NT2/D1 (cell line): ENCODE data around the gene SYNGR1.

Experiments
- DNase-seq: peaks from one replicate; pipeline ENCODE4 v3.0.0-alpha.2; 2011; ENCODE audit warnings: low read depth, low spot score
- H3K27me3 ChIP-seq: 2 replicates; pipeline ENCODE4 v1.6.0; 2011; ENCODE audit warnings: mild to moderate bottlenecking; ENCODE audit not compliant: insufficient read length, insufficient read depth
- H3K36me3 ChIP-seq: 2 replicates; pipeline ENCODE4 v1.6.1; 2011; ENCODE audit warnings: mild to moderate bottlenecking, low read length, mixed read lengths; ENCODE audit not compliant: insufficient read depth, insufficient read length
- H3K4me1 ChIP-seq: 2 replicates; pipeline ENCODE4 v1.5.1; 2011; ENCODE audit not compliant: insufficient read depth, insufficient read length
- H3K4me3 ChIP-seq: 2 replicates; pipeline ENCODE4 v1.5.1; 2011; ENCODE audit warnings: low read depth; ENCODE audit not compliant: insufficient read length
- H3K9ac ChIP-seq: 2 replicates; pipeline ENCODE4 v1.6.0; 2011; ENCODE audit warnings: low read depth; ENCODE audit not compliant: insufficient read length
- H3K9me3 ChIP-seq: 2 replicates; pipeline ENCODE4 v1.5.1; 2011; ENCODE audit warnings: mild to moderate bottlenecking, low read length; ENCODE audit not compliant: insufficient read depth
- SUZ12 ChIP-seq: IDR thresholded peaks from 2 replicates; pipeline ENCODE4 v1.6.1; 2011; ENCODE audit not compliant: insufficient read length, insufficient read depth; ENCODE audit errors: extremely low read depth
- YY1 ChIP-seq: IDR thresholded peaks from 2 replicates; pipeline ENCODE4 v1.6.1; 2011; ENCODE audit not compliant: insufficient read length, insufficient read depth
- ZNF274 ChIP-seq: IDR thresholded peaks from 2 replicates; pipeline ENCODE4 v1.6.1; 2011; ENCODE audit warnings: mild to moderate bottlenecking, low read depth, low read length

The SYNGR1 gene

GRCh38 chr22:39362271-39362670, 12.5 kb downstream of the SYNGR1 start:
- peaks cover 6% of the 10 kb centered on the region for H3K36me3 ChIP-seq
- H3K4me3 ChIP-seq = no peak overlapping the region
- H3K9me3 ChIP-seq = no peaks in the 10 kb centered on the region; the same call in 1 of the 2 replicates
- H3K9ac ChIP-seq = peak overlapping the region; percentile 67
- TF ChIP-seq ZNF274 (no peak), YY1 (no peak), SUZ12 (no peak)
- H3K4me1 ChIP-seq = peaks cover 32% of the 10 kb centered on the region
- no peaks in the 10 kb centered on the region for H3K27me3 ChIP-seq
- DNase-seq = no peak

DNA sequence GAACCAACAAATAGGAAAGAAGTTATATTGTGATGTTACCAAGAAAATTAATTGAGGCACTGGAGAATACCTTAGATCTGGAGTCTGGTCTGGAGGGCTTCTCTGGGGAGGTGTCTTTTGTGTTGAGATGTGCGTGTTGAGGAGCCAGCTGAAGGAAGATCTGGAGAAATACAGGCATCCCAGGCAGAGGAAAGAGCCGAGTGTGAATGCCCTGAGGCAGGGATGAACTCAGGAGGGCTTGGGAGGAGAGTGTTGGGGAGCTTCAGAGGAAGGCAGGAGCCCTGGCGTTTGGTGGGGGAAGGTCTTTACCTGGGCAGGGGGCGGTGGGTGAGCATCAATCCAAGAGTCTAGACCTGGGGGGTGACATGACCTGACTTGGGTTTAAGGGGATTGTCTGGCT, 13.1 kb downstream of the SYNGR1 start:
- no peak for TF ChIP-seq YY1
- Histone ChIP-seq H3K9ac (no peak overlapping the region), H3K36me3 (peaks cover 6% of the 10 kb centered on the region), H3K4me1 (peaks cover 32% of the 10 kb centered on the region), H3K27me3 (no peaks in the 10 kb centered on the region), H3K9me3 (no peaks in the 10 kb centered on the region), H3K4me3 (no peak overlapping the region)
- no peak for DNase-seq

DNA sequence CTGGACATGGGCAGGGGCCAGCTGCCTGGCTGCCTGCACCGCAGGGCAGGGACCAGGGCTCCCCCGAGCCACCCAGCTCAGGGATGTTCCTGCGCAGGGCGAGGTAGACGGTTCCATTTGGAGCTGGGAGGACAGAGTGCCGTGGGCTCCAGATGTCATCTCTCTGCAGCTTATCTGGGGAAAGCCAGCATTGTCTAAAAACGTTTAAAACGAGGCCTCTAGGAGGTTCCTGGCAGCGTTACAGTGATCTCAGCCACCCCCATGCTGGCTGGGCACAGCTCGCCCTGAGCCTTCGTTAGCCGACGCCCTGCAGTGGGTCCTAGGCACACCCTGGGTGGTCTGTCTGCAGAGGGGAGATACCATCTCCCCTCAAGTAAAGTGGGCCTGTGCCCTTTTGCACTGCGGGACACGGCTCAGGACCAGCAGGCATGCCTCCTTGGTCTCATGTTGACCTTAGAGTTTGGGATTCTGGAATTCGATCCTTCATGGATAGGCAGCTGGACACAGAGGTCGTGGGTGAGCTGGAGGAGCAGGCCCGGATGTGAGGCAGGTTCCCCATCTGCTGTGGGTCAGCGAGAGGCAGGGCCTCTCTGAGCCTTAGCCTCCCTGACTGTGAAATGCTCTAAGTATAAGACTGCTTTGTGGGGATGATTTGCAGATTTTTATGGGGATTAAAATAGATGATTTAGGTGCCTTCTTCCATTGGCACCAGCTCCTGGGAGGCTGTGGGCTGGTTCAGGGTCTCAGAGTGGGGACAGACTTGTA, 14.1 kb downstream of the SYNGR1 start:
- Histone ChIP-seq H3K36me3 (peaks cover 2% of the 10 kb centered on the region), H3K27me3 (no peaks in the 10 kb centered on the region), H3K4me3 (no peak overlapping the region), H3K4me1 (peaks cover 32% of the 10 kb centered on the region), H3K9me3 (no peaks in the 10 kb centered on the region), H3K9ac (peak overlapping the region; percentile 69)
- no peak for TF ChIP-seq SUZ12
- no peak for TF ChIP-seq YY1
- no peak for DNase-seq

DNA sequence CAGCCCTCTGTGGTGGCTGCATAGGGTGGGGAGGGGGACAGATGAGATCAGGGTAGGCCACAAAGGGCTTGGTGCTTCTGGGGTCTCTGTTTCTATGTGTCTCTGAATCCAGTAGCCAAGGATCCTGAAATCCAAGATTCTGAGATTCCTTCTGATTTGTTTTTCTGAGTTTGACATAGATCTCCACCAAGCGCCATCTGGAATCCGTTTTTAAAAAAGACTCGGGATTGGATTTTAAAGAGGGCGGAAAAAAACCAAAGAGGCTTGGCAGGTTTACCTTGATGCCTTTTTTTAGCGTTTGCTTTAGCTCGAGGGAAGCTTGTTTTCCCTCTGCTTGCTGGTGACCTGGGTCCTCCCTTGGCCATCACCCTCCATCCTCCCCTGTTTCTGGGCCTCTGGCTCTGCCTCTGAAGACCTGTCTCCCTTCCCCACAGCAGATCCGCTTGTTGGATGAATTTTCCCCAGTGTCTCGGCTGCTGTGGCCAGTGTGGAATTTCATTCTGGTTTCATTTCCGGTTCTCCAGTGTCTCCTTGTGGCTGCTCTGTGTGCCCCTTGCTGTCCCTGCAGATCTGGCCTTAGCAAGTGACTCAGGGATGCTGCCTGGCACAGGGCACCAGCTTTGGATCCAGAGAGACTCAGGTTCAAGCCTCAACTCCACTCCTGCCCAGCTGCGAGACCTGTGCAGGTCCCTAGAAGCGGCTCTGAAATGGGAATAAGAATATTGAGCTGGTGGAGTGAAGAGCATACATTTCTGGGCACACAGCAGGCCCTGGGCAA, 15.1 kb downstream of the SYNGR1 start:
- Histone ChIP-seq H3K9me3 (no peaks in the 10 kb centered on the region), H3K4me1 (peaks cover 30% of the 10 kb centered on the region), H3K27me3 (no peaks in the 10 kb centered on the region), H3K4me3 (no peak overlapping the region), H3K9ac (peak overlapping the region; percentile 44), H3K36me3 (no peaks in the 10 kb centered on the region)
- TF ChIP-seq YY1 (no peak), ZNF274 (no peak), SUZ12 (no peak)
- DNase-seq = no peak

DNA sequence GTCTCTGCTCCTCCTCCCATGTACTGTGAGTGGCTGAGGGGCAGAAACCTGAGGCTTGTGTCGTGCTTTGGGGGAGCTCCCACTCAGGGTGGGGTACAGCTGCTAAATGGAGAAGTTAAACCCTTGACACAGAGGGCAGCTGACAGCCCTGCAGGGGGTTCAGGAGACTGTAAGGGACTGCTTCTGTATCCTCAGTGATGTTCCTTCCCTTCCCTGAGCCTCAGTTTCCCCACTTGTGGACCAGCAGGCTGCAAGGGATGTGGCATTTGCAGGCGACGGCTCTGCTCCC, 15.6 kb downstream of the SYNGR1 start:
- Histone ChIP-seq H3K36me3 (no peaks in the 10 kb centered on the region), H3K9me3 (no peaks in the 10 kb centered on the region), H3K9ac (peak overlapping the region; percentile 44), H3K4me1 (peaks cover 25% of the 10 kb centered on the region), H3K4me3 (no peak overlapping the region), H3K27me3 (no peaks in the 10 kb centered on the region)
- no peak for DNase-seq
- TF ChIP-seq SUZ12 (no peak), ZNF274 (no peak), YY1 (no peak)

GRCh38 chr22:39367035-39367434, 17.2 kb downstream of the SYNGR1 start:
- Histone ChIP-seq H3K9me3 (peaks cover 6% of the 10 kb centered on the region), H3K27me3 (no peaks in the 10 kb centered on the region), H3K4me3 (no peak overlapping the region), H3K4me1 (peaks cover 19% of the 10 kb centered on the region), H3K9ac (peak overlapping the region; percentile 8), H3K36me3 (no peaks in the 10 kb centered on the region)
- no peak for TF ChIP-seq ZNF274
- TF ChIP-seq SUZ12 = no peak
- no peak for TF ChIP-seq YY1
- DNase-seq = no peak

DNA sequence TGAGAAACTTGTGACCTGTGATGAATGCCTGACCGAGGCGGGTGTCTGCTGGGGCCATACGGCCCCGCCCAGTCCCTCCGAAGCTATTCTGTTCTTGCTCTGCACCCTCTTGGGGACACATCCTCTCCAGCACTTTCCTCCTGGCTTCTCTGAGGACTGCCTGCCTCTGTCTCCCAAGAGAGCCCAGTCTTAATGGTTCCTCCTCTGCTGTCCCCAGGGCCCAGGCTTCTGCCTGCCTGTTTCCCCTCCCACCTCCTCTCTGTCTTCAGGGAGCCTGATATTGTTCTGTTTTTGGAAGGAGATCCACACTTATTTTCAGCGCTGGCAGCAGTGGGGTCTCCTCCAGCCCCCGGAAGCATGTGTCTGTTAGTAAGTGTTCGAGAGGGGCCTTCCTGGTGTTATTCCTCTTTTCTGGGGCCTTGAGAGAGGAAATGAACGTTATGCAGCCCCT, 18.7 kb downstream of the SYNGR1 start:
- peak overlapping the region; percentile 36 for H3K9ac ChIP-seq
- DNase-seq = no peak

DNA sequence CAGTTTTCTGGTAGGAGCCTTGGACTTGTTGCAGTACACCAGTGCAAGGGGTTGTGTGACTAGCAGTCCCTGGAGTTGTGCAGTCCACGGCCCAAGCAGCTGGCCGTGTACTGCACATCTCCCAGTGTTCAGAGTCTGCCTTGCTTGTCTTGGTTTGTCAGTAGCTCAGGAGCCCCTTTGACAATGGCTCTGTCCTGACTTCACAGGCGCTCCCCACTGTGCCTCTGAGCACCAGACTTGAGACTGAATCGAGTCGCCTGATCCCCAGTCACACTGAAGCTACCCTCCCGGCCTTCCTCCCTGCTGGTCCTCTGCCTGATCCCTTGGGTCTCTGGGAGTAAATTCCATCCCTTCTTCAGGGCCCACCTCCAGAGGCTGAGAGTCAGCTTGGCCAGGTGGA, 19.4 kb downstream of the SYNGR1 start:
- peaks cover 18% of the 10 kb centered on the region for H3K4me1 ChIP-seq

More for the DNA sequence above, 18.7 kb downstream of the SYNGR1 start:
- Histone ChIP-seq H3K4me3 (no peak overlapping the region), H3K4me1 (peaks cover 17% of the 10 kb centered on the region), H3K27me3 (no peaks in the 10 kb centered on the region), H3K9me3 (peaks cover 6% of the 10 kb centered on the region), H3K36me3 (no peaks in the 10 kb centered on the region)
- no peak for TF ChIP-seq ZNF274
- TF ChIP-seq YY1 = no peak
- TF ChIP-seq SUZ12 = no peak

More for the DNA sequence above, 19.4 kb downstream of the SYNGR1 start:
- Histone ChIP-seq H3K27me3 (no peaks in the 10 kb centered on the region), H3K4me3 (no peak overlapping the region), H3K36me3 (peaks cover 1% of the 10 kb centered on the region), H3K9ac (peak overlapping the region; percentile 25), H3K9me3 (peaks cover 6% of the 10 kb centered on the region)
- TF ChIP-seq SUZ12 = no peak
- no peak for TF ChIP-seq ZNF274
- no peak for TF ChIP-seq YY1
- no peak for DNase-seq
